ENCODE results near the gene MACROD2. TPM values are rescaled to one million over a fixed set of nuclear protein-coding genes. Genes with fewer than 3 reads are reported as not detected.

The MACROD2 gene
- total and polyA plus RNA-seq, 4 donors = 0.66 to 10.5 (median 3.3) TPM

GRCh38 chr20:15107931-15108330 is 1112.6 kb downstream of the MACROD2 start:
- Histone ChIP-seq H3K4me3 (ENCODE audit: low read depth in 1 of 3, low read length in 3 of 3) (no peak overlapping the region), H3K27me3 (ENCODE audit: control insufficient read depth in 4 of 4, insufficient read depth in 4 of 4, low read length in 3 of 4) (no peaks in the 10 kb centered on the region), H3K27ac (ENCODE audit: low read depth in 1 of 2, low read length in 2 of 2) (no peak overlapping the region), H3K9me3 (ENCODE audit: control insufficient read depth in 4 of 4, low read length in 3 of 4) (no peaks in the 10 kb centered on the region), H3K36me3 (ENCODE audit: control insufficient read depth in 4 of 4, insufficient read depth in 3 of 4, low read depth in 1 of 4, low read length in 3 of 4) (no peaks in the 10 kb centered on the region), H3K4me1 (ENCODE audit: control insufficient read depth in 4 of 4, insufficient read depth in 4 of 4, low read length in 3 of 4) (no peaks in the 10 kb centered on the region), H3K9ac (ENCODE audit: low read depth in 1 of 2, low read length in 2 of 2) (no peak overlapping the region)
- 92% methylated on average over 1 of the region's 1 CpG for WGBS
- DNase-seq (ENCODE audit: low spot score) = no peak
- TF ChIP-seq JUND (IDR thresholded peaks at IDR 0.05) = no peak
- no peak for TF ChIP-seq NR2F2 (IDR thresholded peaks at IDR 0.05)
- TF ChIP-seq SP1 (IDR thresholded peaks at IDR 0.05) = no peak
- TF ChIP-seq HNF4G (IDR thresholded peaks at IDR 0.05) = no peak
- TF ChIP-seq FOXA1 (IDR thresholded peaks at IDR 0.05) = no peak
- no peak for TF ChIP-seq CTCF (IDR thresholded peaks at IDR 0.05; ENCODE audit: low read depth, low read length, missing input control)
- TF ChIP-seq RXRA (IDR thresholded peaks at IDR 0.05) = no peak
- TF ChIP-seq FOXA2 (IDR thresholded peaks at IDR 0.05) = no peak
- no peak for TF ChIP-seq YY1 (IDR thresholded peaks at IDR 0.05)
- TF ChIP-seq, protein P1, sequence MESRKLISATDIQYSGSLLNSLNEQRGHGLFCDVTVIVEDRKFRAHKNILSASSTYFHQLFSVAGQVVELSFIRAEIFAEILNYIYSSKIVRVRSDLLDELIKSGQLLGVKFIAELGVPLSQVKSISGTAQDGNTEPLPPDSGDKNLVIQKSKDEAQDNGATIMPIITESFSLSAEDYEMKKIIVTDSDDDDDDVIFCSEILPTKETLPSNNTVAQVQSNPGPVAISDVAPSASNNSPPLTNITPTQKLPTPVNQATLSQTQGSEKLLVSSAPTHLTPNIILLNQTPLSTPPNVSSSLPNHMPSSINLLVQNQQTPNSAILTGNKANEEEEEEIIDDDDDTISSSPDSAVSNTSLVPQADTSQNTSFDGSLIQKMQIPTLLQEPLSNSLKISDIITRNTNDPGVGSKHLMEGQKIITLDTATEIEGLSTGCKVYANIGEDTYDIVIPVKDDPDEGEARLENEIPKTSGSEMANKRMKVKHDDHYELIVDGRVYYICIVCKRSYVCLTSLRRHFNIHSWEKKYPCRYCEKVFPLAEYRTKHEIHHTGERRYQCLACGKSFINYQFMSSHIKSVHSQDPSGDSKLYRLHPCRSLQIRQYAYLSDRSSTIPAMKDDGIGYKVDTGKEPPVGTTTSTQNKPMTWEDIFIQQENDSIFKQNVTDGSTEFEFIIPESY (IDR thresholded peaks at IDR 0.05) = no peak
- no peak for TF ChIP-seq REST (IDR thresholded peaks at IDR 0.05)
- TF ChIP-seq ATF3 (IDR thresholded peaks at IDR 0.05) = no peak
- TF ChIP-seq MAX (IDR thresholded peaks at IDR 0.05) = no peak
- TF ChIP-seq GABPA (IDR thresholded peaks at IDR 0.05 in 1 of 2, conservative IDR thresholded peaks at IDR 0.05 in 1 of 2) = no peak
- TF ChIP-seq TAF1 (conservative IDR thresholded peaks at IDR 0.05) = no peak
- TF ChIP-seq RAD21 (IDR thresholded peaks at IDR 0.05) = no peak

DNA sequence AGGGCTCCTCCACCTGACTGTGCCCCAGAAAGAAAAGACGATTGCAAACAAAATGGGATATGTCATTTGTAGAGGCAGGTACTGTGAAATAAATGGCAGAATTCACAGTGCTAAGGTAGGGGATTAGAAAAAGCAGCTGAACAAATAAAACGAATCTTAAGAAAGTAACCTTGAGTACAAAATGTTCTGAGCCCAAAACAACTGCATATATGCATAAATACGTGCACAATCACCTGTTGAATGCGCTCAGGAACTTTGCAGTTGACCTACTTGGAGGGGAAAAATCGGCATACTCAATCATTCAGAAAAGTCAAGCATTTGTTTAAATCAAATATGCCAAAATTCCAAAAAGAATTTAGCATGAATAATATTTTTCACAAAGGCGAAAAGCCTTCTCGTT is 1114.2 kb downstream of the MACROD2 start:
- H3K9ac ChIP-seq (ENCODE audit: low read depth in 1 of 2, low read length in 2 of 2) = no peak overlapping the region
- no peaks in the 10 kb centered on the region for H3K9me3 ChIP-seq (ENCODE audit: control insufficient read depth in 4 of 4, low read length in 3 of 4)
- no peak for DNase-seq (ENCODE audit: low spot score)
- no peak for TF ChIP-seq JUND (IDR thresholded peaks at IDR 0.05)
- no peaks in the 10 kb centered on the region for H3K27me3 ChIP-seq (ENCODE audit: control insufficient read depth in 4 of 4, insufficient read depth in 4 of 4, low read length in 3 of 4)
- H3K36me3 ChIP-seq (ENCODE audit: control insufficient read depth in 4 of 4, insufficient read depth in 3 of 4, low read depth in 1 of 4, low read length in 3 of 4) = no peaks in the 10 kb centered on the region
- H3K4me3 ChIP-seq (ENCODE audit: low read depth in 1 of 3, low read length in 3 of 3) = no peak overlapping the region
- no peak overlapping the region for H3K27ac ChIP-seq (ENCODE audit: low read depth in 1 of 2, low read length in 2 of 2)
- WGBS = 88% methylated on average over 7 of the region's 7 CpGs
- no peaks in the 10 kb centered on the region for H3K4me1 ChIP-seq (ENCODE audit: control insufficient read depth in 4 of 4, insufficient read depth in 4 of 4, low read length in 3 of 4)

All from liver (tissue), 9 donors.